Measurements from ENCODE around the gene LRBA. TPM values are rescaled to one million over a fixed set of nuclear protein-coding genes. Genes with fewer than 3 reads are reported as not detected.

LRBA gene
- total and polyA plus RNA-seq, 9 of the 15 experiments (the other 6 are each of a cell fraction or from before 2014, with no cell fraction given), result 24.2 to 88.7 (median 59.7) TPM

DNA sequence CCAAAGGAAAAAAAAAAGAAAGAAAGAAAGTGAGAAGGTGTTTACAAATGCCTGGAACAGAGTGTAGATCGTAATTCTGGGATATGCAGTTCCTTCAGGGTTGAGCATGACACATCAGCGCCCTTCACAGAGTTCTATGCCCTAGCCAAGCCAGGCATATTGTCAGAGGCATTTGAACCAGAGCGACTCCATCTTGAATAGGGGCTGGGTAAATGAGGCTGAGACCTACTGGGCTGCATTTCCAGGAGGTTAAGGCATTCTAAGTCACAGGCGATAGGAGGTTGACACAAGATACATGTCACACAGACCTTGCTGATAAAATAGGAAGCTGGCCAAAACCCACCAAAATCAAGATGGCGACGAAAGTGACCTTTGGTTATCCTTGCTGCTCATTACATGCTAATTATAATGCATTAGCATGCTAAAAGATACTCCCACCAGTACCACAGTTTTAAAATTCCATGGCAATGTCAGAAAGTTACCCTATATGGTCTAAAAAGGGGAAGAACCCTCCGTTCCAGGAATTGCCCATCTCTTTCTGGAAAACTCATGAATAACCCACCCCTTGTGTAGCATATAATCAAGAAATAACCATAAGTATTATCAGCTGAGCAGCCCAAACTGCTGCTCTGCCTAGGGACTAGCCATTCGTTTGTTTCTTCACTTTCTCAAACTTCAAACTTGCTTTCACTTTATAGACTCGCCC is 23.5 kb upstream of the LRBA start (continued):
- TF ChIP-seq, protein P1, sequence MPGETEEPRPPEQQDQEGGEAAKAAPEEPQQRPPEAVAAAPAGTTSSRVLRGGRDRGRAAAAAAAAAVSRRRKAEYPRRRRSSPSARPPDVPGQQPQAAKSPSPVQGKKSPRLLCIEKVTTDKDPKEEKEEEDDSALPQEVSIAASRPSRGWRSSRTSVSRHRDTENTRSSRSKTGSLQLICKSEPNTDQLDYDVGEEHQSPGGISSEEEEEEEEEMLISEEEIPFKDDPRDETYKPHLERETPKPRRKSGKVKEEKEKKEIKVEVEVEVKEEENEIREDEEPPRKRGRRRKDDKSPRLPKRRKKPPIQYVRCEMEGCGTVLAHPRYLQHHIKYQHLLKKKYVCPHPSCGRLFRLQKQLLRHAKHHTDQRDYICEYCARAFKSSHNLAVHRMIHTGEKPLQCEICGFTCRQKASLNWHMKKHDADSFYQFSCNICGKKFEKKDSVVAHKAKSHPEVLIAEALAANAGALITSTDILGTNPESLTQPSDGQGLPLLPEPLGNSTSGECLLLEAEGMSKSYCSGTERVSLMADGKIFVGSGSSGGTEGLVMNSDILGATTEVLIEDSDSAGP (CRISPR knock-in tag; IDR thresholded peaks at IDR 0.05), result no peak
- peak; percentile 98 for TF ChIP-seq DDX20 (tag; IDR thresholded peaks at IDR 0.05; ENCODE audit: low read depth)
- TF ChIP-seq CEBPB (tag; IDR thresholded peaks at IDR 0.05), result peak; percentile 16; the same call in 1 of the 2 replicates
- no peak; the same call in 1 of the 2 replicates for TF ChIP-seq NCOR1 (IDR thresholded peaks at IDR 0.05)
- no peak for TF ChIP-seq NFIX (CRISPR knock-in tag; IDR thresholded peaks at IDR 0.05; ENCODE audit: low read depth)
- no peak for TF ChIP-seq KLF10 (CRISPR knock-in tag; IDR thresholded peaks at IDR 0.05)
- peak; percentile 90; the same call in 1 of the 2 replicates for TF ChIP-seq ZNF76 (CRISPR knock-in tag; IDR thresholded peaks at IDR 0.05; ENCODE audit: borderline replicate concordance)
- peak; percentile 87; the same call in 1 of the 2 replicates for TF ChIP-seq ESRRB (CRISPR knock-in tag; IDR thresholded peaks at IDR 0.05; ENCODE audit: borderline replicate concordance)
- TF ChIP-seq HMGN3 (IDR thresholded peaks at IDR 0.05; ENCODE audit: borderline replicate concordance, extremely low read depth, insufficient read length, low read depth, low read length), result no peak
- TF ChIP-seq, protein P2, sequence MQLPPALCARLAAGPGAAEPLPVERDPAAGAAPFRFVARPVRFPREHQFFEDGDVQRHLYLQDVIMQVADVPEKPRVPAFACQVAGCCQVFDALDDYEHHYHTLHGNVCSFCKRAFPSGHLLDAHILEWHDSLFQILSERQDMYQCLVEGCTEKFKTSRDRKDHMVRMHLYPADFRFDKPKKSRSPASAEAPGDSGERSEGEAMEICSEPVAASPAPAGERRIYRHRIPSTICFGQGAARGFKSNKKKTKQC (CRISPR knock-in tag; IDR thresholded peaks at IDR 0.05), result no peak
- TF ChIP-seq COPS2 (conservative IDR thresholded peaks at IDR 0.05), result no peak
- TF ChIP-seq ATF1 (CRISPR knock-in tag; IDR thresholded peaks at IDR 0.05), result no peak
- TF ChIP-seq ATF1 (tag; IDR thresholded peaks at IDR 0.05), result peak; percentile 66
- TF ChIP-seq LARP7 (IDR thresholded peaks at IDR 0.05), result no peak
- TF ChIP-seq ELF4 (CRISPR knock-in tag; IDR thresholded peaks at IDR 0.05), result 0 out of 2 replicates have a peak, but pooled peaks have one; percentile 23
- TF ChIP-seq ARHGAP35 (IDR thresholded peaks at IDR 0.05; ENCODE audit: partially characterized antibody), result no peak
- TF ChIP-seq FOXO4 (CRISPR knock-in tag; IDR thresholded peaks at IDR 0.05), result peak; percentile 91
- no peak for TF ChIP-seq BRF1 (IDR thresholded peaks at IDR 0.05; ENCODE audit: borderline replicate concordance, extremely low read depth, insufficient read length)
- TF ChIP-seq ATF2 (CRISPR knock-in tag; IDR thresholded peaks at IDR 0.05), result no peak
- TF ChIP-seq, protein P3, sequence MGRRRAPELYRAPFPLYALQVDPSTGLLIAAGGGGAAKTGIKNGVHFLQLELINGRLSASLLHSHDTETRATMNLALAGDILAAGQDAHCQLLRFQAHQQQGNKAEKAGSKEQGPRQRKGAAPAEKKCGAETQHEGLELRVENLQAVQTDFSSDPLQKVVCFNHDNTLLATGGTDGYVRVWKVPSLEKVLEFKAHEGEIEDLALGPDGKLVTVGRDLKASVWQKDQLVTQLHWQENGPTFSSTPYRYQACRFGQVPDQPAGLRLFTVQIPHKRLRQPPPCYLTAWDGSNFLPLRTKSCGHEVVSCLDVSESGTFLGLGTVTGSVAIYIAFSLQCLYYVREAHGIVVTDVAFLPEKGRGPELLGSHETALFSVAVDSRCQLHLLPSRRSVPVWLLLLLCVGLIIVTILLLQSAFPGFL (CRISPR knock-in tag; IDR thresholded peaks at IDR 0.05), result no peak
- no peak for TF ChIP-seq ZNF77 (CRISPR knock-in tag; IDR thresholded peaks at IDR 0.05)

Data from K562 (cell line).